GM18526 (cell line): ENCODE measurements around the gene SLFN11.

ENCODE experiments used
- POLR2A ChIP-seq: IDR thresholded peaks from 3 replicates; pipeline ENCODE4 v1.6.1; 2011; ENCODE audit not compliant: insufficient read length; ENCODE audit errors: extremely low read depth

Gene SLFN11

GRCh38 chr17:35373534-35373983 is at the start of gene SLFN11:
Gene SLFN11 (minus strand): TSS chr17:35373621. CDS start chr17:35363807, 9,814 bp downstream.
- peak; percentile 90 for TF ChIP-seq POLR2A

GRCh38 chr17:35416659-35417058 is 43.2 kb upstream of the SLFN11 start:
- TF ChIP-seq POLR2A = no peak

- no peak for TF ChIP-seq POLR2A
Observed at GRCh38 chr17:35414247-35414646, 40.8 kb upstream of the SLFN11 start.

- TF ChIP-seq POLR2A = no peak
Observed at GRCh38 chr17:35407531-35407930, 34.1 kb upstream of the SLFN11 start.

- TF ChIP-seq POLR2A = no peak
Observed at GRCh38 chr17:35406568-35406967, 33.1 kb upstream of the SLFN11 start.

GRCh38 chr17:35404360-35404759 is 30.9 kb upstream of the SLFN11 start:
- TF ChIP-seq POLR2A = no peak

- TF ChIP-seq POLR2A = no peak
Observed at GRCh38 chr17:35390663-35391062, 17.2 kb upstream of the SLFN11 start.

GRCh38 chr17:35390156-35390555 is 16.7 kb upstream of the SLFN11 start:
- TF ChIP-seq POLR2A = no peak

- no peak for TF ChIP-seq POLR2A
Observed at GRCh38 chr17:35387496-35387895, 14.1 kb upstream of the SLFN11 start.

GRCh38 chr17:35377706-35378105 is 4.3 kb upstream of the SLFN11 start:
- no peak for TF ChIP-seq POLR2A

- TF ChIP-seq POLR2A = no peak
Observed at GRCh38 chr17:35377068-35377467, 3.6 kb upstream of the SLFN11 start.

- TF ChIP-seq POLR2A = no peak
Observed at GRCh38 chr17:35376245-35376644, 2.8 kb upstream of the SLFN11 start.

- TF ChIP-seq POLR2A = no peak
Observed at GRCh38 chr17:35374766-35375344, 1.4 kb upstream of the SLFN11 start.

- TF ChIP-seq POLR2A = no peak
Observed at GRCh38 chr17:35373984-35374765, 754 bp upstream of the SLFN11 start.

GRCh38 chr17:35372846-35373533 is 431 bp downstream of the SLFN11 start:
- no peak for TF ChIP-seq POLR2A

- no peak for TF ChIP-seq POLR2A
Observed at GRCh38 chr17:35371934-35372333, 1.5 kb downstream of the SLFN11 start.
